HL-60/S4 treated with phorbol 12-myristate 13-acetate at 8.2 ng/mL for 4 days and 3 days (cell line): Measurements from ENCODE around the gene ACSF2.
"Not testable (repeated sequence)": the region's sequence is repeated elsewhere in the genome, so short reads cannot be mapped to it uniquely, and the experiment has no call there.

Experiments
- in situ Hi-C: fragments of 300-500 bp; cut with MboI; formaldehyde crosslinking; loops from 2 replicates; pipeline ENCODE4 v1.15.0; 2022; ENCODE audit warnings: low sequenced_read_pairs

The ACSF2 gene, protein sequence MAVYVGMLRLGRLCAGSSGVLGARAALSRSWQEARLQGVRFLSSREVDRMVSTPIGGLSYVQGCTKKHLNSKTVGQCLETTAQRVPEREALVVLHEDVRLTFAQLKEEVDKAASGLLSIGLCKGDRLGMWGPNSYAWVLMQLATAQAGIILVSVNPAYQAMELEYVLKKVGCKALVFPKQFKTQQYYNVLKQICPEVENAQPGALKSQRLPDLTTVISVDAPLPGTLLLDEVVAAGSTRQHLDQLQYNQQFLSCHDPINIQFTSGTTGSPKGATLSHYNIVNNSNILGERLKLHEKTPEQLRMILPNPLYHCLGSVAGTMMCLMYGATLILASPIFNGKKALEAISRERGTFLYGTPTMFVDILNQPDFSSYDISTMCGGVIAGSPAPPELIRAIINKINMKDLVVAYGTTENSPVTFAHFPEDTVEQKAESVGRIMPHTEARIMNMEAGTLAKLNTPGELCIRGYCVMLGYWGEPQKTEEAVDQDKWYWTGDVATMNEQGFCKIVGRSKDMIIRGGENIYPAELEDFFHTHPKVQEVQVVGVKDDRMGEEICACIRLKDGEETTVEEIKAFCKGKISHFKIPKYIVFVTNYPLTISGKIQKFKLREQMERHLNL

DNA sequence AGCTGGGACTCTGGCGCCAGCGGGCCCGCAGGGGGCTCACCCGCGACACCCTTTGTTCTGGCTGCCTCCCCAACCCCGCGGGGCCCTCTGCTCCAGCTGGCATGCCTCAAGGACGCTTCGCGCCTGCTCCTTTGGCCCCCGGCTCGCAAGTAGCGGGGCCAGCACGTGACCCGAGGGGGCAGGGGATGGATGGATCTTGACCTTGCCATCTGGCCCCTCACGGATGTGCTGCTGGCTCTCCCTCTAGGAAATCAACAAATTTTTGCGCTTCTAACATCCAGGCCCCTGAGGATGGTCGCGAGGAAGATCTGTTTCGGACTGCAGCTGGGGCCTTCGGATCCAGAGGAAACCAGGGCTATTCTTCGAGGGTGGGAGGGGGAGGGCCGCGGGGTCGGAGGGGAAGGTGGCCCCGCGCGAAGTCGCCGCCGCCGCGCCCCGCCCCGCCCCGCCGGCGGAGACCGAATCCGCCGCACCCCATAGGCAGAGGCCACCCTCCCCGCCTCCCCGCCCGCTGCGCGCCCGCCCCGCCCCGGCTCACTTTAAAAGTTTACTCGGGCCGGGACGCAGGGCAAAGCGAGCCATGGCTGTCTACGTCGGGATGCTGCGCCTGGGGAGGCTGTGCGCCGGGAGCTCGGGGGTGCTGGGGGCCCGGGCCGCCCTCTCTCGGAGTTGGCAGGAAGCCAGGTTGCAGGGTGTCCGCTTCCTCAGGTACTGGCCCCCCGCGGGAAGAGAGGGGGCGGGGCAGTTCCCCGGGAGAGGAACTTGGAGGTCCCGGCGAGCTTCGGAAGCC is at the start of gene ACSF2:
ACSF2 (plus strand) TSS at position 537 of the 790 bp plus-strand sequence; CDS start at position 581, 44 bp downstream.
- in situ Hi-C loops, result no loop called here

DNA sequence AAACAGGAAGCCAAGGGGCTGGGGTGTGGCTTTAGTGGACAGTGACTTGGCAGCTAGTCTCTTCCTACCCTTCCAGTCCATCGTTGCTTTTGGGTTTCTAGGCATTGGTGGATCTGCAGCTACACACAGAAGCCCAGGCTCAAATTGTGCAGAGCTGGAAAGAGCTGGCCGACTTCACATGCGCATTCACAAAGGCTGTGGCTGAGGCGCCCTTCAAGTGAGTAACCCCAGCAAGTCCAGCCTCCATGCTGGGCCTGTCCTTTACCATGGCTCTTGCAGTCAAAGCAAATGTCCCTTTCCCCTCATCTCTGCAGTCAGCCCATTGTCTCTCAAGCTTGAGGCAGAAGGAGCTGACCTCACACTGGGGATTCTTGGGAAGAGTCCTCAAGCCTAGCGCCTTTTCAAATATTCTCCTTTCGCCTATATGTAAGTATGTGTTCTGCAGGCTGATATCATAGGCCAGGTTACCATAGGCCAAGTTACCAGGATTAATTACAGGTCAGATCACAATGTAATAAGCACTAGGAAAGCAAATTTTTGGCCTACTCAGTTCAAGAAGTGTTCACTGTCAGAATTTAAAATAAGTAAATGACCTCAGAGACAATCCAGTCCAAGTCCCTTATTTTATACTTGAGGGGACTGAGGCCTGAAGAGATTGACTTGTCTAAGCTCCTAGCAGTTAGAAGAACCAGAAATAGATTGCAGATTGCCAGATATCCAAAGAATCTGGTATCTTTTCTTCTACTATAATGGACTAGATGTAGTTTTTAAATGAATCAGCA is 46.5 kb upstream of the ACSF2 start:
- in situ Hi-C loops, result no loop called here

GRCh38 chr17:50380369-50381259 is 45.4 kb upstream of the ACSF2 start:
- in situ Hi-C loops, result no loop called here

DNA sequence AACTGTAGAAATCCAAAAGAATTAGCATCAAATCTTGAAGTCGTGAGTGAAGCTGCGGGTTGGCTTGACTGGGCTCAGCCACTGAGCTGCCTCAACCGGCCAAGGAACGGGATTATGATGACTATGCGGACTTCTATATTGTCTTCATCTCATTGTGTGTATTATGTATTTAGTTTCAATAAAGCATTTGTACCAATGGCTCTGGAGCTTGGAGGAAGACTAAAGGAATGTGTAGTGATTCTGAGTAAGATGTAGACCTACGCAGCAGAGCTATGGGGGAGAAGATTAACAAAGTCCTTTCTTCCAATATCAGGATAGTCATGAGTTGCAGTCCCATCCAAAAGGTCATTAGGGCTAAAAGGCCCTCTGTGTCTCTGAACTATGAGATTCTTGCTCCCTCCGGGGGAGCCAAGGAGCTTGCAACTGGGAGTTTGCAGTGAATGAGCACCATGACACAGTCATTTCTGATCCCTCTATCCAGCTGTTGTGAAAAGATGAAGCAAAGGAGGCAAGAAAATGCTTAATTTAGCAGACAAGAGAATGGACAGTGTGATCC is 44.7 kb upstream of the ACSF2 start:
- in situ Hi-C loops, result no loop called here

DNA sequence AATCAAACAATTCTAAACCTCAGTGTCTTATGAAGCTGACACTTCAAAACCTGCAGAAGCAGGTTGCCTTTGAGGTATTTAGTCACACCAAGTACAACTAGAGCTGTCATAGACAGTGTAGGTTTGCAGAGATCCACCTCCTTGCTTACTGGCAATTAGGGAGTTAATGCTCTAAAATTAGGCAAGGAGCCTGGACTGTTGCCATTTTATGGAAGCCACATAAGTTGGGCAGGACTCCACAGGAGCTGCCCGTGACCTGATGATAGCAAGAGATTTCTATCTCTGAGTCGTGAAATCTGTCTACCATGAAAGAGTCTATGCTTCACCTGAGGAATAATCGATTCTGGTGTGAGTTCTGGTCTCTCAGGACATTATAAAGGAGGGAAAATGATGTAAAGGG is 44.1 kb upstream of the ACSF2 start:
- in situ Hi-C loops, result no loop called here

DNA sequence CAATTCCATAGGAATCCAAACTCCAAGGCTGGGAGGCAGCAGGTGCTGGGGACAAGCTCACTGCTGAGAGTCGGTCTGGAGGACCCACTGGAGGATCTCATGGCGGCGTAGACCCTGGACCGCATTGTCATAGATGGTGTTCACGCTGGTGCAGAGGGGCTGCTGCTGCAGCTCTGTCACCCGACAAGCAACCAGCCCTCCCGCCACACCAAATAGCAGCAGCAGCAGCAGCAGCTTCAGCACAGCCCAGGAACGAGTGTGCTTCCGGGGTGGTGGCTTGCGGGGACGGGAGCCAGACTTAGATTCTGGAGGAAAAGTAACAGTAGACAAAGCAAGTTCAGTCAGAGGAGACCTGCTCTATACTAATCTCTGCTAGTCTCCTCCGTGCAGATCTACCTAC is 43.1 kb upstream of the ACSF2 start:
- in situ Hi-C loops, result no loop called here

GRCh38 chr17:50386510-50386909 is 39.5 kb upstream of the ACSF2 start:
- in situ Hi-C loops, result no loop called here

DNA sequence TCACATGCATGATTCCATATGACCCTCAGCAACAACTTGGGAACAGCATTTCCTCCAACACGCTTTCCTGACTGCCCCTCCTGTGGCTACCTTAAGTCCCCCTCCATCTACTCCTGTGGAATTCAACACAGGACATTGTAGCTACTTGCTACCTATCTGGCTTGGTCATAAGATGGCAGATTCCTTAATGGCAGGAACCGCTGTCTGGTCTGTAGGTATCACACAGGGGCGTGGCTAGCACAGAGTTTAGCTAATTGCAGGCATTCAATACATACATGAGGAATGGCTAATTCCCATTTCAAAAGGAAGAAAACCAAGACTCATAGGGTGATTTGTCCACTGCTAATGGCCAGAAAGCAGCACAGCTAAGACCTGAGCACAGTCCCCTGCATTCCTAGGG is 37.3 kb upstream of the ACSF2 start:
- in situ Hi-C loops, result no loop called here

DNA sequence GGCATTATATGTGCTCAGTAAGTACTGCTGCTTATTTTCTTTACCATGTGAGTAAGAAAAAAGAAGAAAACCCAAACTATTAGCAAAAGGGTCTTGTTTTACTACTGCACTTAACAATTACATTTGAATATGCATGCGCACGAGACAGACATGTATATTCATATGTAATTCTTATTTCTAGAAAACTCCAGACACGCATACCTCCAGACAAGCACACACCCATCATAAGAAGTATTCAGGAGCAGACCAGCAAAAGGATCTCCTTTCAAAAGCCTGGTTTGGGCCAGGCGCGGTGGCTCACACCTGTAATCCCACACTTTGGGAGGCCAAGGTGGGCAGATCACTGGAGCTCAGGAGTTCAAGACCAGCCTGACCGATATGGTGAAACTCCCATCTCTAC is 36.5 kb upstream of the ACSF2 start:
- in situ Hi-C loops, result no loop called here

- in situ Hi-C loops, result no loop called here
Measured at GRCh38 chr17:50392621-50393020, 33.4 kb upstream of the ACSF2 start.

DNA sequence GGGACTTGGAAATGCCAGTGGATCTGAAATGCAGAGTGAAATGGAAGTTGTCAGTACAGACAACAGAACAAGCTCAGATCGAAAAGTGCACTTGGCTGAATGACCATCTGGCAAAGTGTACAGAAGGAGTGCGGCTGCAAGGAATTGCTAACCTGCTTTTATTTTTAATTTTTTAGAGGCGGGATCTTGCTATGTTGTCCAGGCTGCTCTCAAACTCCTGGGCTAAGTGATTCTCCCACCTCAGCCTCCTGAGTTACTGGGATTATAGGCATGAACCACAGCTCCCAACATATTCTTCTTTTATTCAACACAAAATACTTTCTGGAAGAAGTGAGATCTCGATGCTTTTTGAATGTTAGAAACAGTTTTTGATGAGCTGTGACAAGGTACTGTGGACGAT is 32.3 kb upstream of the ACSF2 start:
- in situ Hi-C loops, result no loop called here

DNA sequence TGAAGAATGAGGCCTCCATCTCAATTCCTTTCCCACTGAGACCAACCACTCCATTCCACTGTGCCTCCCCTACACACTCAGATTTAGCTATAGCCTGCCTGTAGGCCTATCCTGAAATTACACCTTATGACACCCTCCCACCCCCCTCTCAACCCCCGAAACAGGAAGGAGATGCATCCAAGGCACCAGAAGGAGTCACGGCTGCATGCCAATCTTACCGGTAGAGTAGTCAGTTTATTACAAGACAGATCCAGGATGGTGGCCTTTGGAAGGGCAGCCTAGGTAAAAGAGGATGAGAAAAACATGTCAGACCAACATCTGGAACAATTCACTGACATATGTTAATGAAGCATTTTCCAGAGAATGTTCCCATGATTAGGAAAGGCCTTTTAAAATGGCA is 31.3 kb upstream of the ACSF2 start:
- in situ Hi-C loops, result no loop called here

DNA sequence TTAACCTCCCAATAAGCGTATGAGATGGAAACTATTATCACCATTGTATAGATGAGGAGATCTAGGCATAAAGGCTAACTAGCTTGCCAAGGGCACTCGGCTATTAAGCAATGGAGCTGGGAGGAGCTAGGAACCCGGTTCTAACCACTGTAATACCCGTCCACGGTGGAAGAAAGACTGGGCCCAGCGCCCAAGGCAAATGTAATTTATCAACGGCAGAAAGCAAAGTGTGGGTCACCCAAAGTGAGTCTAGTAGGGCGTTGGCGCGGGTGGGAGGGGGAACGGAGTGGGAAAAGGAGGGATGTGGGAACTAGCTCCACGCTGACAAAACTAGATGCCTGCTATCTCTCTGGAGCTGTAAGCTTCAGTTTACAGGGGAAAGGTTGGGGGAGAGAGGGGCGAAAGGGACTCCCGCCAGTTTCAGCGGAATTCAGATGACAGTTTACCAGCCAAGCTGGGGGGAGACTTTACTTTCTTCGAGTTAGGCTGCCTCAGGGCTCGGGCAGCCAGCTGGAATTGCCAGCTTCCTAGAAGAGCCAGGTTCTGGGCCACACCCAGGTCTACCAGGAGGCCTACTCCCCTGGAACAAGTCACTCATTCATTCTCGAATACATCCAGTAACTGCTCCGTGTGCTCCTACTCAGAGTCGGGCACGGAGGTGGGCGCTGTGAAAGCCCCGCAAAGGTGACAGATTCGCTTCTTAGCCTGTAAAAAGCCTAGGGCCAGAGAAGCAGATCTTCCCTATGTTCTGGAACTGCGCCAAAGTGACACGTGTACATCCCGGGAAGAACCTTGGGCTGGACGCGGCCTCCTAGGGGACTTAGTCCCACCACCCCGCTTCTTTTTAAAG is 29.5 kb upstream of the ACSF2 start:
- in situ Hi-C loops, result no loop called here

DNA sequence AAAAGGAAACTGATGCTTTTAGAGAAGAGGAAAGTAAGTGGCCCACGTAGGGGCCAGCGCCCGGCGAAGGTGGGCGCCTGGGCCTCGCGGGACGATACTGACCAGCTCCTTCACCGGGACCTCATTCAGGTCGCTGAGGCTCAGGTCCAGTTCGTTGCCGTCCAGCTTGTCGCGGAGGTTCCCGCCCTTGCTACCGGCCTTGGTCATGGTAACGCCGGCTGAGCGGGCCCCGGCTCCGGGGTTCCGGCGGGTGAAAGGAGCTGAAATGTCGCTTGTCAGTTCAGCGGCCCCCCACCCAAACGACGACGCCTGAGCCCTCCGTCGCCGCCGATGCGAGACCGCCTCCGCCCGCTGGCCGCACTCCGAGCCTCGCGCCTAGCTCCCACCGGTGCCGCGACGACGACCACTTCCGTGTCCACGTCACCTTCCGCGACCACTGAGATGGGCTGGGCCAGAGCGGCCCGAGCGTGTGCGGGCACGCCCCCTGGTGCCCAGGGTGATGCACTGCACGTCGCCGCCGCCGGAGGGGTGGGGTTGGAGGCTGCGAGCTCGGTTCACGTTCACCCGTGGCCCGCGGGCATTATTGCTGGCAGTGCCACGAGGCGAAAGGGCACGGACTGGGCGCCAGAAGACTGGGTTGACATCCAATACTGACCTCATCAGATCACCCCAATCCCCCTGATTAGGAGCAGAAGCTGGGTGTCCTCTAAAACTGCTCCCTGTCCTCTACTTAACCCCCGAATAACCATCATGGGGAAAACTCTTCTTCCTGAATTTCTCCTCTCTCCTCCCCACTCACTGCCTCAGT is 28.7 kb upstream of the ACSF2 start, which contains the start of gene LRRC59:
LRRC59 (minus strand) TSS at position 413 of the 808 bp plus-strand sequence; CDS start at position 207, 206 bp downstream.
- in situ Hi-C loops, result no loop called here

- in situ Hi-C loops, result no loop called here
Measured at GRCh38 chr17:50397919-50398285, 28.1 kb upstream of the ACSF2 start.

DNA sequence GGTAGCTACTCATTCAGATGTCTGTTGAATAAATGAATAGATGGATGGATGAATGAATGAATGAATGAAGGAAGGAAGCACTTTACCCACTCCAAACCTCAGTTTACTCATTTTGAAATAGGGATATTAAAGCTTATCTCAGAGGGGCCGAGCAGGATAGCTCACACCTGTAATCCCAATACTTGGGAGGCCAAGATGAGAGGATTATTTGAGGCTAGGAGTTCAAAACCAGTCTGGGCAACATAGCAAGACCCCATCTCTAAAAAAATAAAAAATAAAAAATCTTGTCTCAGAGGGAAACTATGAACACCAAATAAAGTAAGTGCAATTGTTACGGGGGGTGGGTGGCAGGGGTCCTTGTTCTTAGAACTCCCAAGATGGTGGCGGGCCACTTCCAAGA is 27.3 kb upstream of the ACSF2 start:
- in situ Hi-C loops, result not testable (repeated sequence)

- in situ Hi-C loops, result not testable (repeated sequence)
Measured at GRCh38 chr17:50399591-50399990, 26.4 kb upstream of the ACSF2 start.

DNA sequence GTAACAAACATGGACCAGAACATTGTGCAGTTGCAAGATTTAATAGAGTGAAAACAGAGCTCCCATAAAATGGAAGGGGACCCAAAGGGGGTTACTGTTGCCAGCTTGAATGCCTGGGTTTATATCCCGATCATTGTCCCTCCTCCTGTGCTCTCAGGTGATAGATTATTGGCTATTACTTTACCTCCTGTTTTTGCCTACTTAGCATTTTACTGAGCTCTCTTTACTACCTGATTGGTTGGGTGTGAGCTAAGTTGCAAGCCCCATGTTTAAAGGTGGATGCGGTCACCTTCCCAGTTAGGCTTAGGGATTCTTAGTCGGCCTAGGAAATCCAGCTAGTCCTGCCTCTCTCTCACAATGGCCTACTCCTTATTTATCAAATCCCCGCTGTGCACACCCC is 20.7 kb upstream of the ACSF2 start:
- in situ Hi-C loops, result not testable (repeated sequence)
